ENCODE results near the gene TLE3. TPM values are rescaled to one million over a fixed set of nuclear protein-coding genes. Genes with fewer than 3 reads are reported as not detected.

Gene TLE3
- total and polyA plus RNA-seq, 2 of the 13 experiments (the other 11 are each of a cell fraction or from before 2014, with no cell fraction given), result 11.9 to 13.8 TPM

- DNase-seq (ENCODE audit: low spot score), result no peak
- no peaks in the 10 kb centered on the region for H3K4me1 ChIP-seq (ENCODE audit: insufficient read depth, low read length)
- BruUV-seq (replicated peaks), result no TSS peak
- no peaks in the 10 kb centered on the region for H3K79me2 ChIP-seq (ENCODE audit: insufficient read depth, low read length)
- no peak overlapping the region for H3K4me2 ChIP-seq (ENCODE audit: low read depth, low read length)
- H3K36me3 ChIP-seq (replicated peaks in 1 of 2; ENCODE audit: control insufficient read depth in 1 of 2, insufficient read depth in 2 of 2, low read length in 2 of 2), result peaks cover 56 to 83% of the 10 kb centered on the region in 2 experiments
- in situ Hi-C loops (cut with HindIII; ENCODE audit: extremely low pct_ligation_motif_present, low pct_unique_long_range_greater_than_20kb), result no loop called here
- intact Hi-C loops (cut with micrococcal nuclease; ENCODE audit: unreplicated experiment), result no loop called here
- no peaks in the 10 kb centered on the region for H3K9me3 ChIP-seq (ENCODE audit: low read length)
- H3K27ac ChIP-seq (ENCODE audit: extremely low read length, insufficient read depth, low read length), result no peak overlapping the region
- no peak overlapping the region for H3K9ac ChIP-seq (ENCODE audit: insufficient read depth, low read depth, low read length)
- WGBS (ENCODE audit: low lambda C conversion rate), result 97% methylated on average over 17 of the region's 18 CpGs
- H3K27me3 ChIP-seq (ENCODE audit: control insufficient read depth in 1 of 2, insufficient read depth in 2 of 2, low read length in 2 of 2), result no peaks in the 10 kb centered on the region
- TF ChIP-seq FOSL1 (CRISPR knock-in tag; IDR thresholded peaks at IDR 0.05; ENCODE audit: borderline replicate concordance) (no peak), ZNF768 (CRISPR knock-in tag; IDR thresholded peaks at IDR 0.05) (peak; percentile 86), AGO2 (optimal IDR thresholded peaks at IDR 0.05; ENCODE audit: low read depth, low read length) (peak; percentile 23)
- ATAC-seq, result no peak
- H4K20me1 ChIP-seq (ENCODE audit: insufficient read depth, low read length), result no peaks in the 10 kb centered on the region; the same call in 1 of the 2 replicates
- H2AFZ ChIP-seq (ENCODE audit: low read length), result no peak overlapping the region
- CTCF ChIA-PET (ENCODE audit: low intra/inter-chr PET ratio, low total read pairs), result no interaction called here
- FAIRE-seq, result no peak
- no peak overlapping the region for H3K4me3 ChIP-seq (replicated peaks in 1 of 3; ENCODE audit: insufficient read depth in 1 of 3, low read depth in 2 of 3, low read length in 3 of 3)
- POLR2A ChIA-PET, result no interaction called here
Observed at GRCh38 chr15:70054884-70055387, 42.8 kb downstream of the TLE3 start.

DNA sequence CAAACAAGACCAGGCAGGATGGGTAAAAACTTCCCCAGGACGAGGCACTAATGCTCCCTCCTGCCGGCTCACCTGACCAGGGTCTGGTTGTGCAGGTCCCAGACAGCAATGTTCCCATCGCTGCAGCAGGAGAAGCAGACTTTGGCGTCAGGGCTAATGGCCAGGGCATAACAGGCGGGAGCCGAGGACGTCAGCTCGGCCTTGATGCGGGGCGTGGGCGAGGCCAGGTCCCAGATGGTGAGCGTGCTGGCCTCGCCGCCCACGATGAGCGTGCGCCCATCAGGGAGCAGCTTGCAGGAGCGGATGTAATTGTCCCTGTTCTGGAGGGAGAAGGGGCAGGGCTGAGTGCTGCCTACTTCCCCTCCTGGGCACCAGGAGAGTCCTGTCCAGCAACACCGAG lies 43.4 kb downstream of the TLE3 start:
- no peak for FAIRE-seq
- no peaks in the 10 kb centered on the region for H3K4me1 ChIP-seq (ENCODE audit: insufficient read depth, low read length)

More for the DNA sequence above, 43.4 kb downstream of the TLE3 start:
- no peak overlapping the region for H2AFZ ChIP-seq (ENCODE audit: low read length)
- TF ChIP-seq ZNF350 (CRISPR knock-in tag; IDR thresholded peaks at IDR 0.05; ENCODE audit: borderline replicate concordance, low read depth), result no peak
- TF ChIP-seq, protein P1, sequence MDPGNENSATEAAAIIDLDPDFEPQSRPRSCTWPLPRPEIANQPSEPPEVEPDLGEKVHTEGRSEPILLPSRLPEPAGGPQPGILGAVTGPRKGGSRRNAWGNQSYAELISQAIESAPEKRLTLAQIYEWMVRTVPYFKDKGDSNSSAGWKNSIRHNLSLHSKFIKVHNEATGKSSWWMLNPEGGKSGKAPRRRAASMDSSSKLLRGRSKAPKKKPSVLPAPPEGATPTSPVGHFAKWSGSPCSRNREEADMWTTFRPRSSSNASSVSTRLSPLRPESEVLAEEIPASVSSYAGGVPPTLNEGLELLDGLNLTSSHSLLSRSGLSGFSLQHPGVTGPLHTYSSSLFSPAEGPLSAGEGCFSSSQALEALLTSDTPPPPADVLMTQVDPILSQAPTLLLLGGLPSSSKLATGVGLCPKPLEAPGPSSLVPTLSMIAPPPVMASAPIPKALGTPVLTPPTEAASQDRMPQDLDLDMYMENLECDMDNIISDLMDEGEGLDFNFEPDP (CRISPR knock-in tag; conservative IDR thresholded peaks at IDR 0.05), result no peak
- TF ChIP-seq, protein P2, sequence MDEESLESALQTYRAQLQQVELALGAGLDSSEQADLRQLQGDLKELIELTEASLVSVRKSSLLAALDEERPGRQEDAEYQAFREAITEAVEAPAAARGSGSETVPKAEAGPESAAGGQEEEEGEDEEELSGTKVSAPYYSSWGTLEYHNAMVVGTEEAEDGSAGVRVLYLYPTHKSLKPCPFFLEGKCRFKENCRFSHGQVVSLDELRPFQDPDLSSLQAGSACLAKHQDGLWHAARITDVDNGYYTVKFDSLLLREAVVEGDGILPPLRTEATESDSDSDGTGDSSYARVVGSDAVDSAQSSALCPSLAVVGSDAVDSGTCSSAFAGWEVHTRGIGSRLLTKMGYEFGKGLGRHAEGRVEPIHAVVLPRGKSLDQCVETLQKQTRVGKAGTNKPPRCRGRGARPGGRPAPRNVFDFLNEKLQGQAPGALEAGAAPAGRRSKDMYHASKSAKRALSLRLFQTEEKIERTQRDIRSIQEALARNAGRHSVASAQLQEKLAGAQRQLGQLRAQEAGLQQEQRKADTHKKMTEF (CRISPR knock-in tag; IDR thresholded peaks at IDR 0.05), result no peak
- no peak for TF ChIP-seq ZNF672 (CRISPR knock-in tag; IDR thresholded peaks at IDR 0.05)
- no peak for TF ChIP-seq AKAP8 (CRISPR knock-in tag; IDR thresholded peaks at IDR 0.05)
- ATAC-seq (no peak), DNase-seq (ENCODE audit: low spot score) (no peak)
- no peak overlapping the region for H3K27ac ChIP-seq (ENCODE audit: extremely low read length, insufficient read depth, low read length)
- H3K9ac ChIP-seq (ENCODE audit: insufficient read depth, low read depth, low read length), result no peak overlapping the region
- H3K4me3 ChIP-seq (replicated peaks in 1 of 3; ENCODE audit: insufficient read depth in 1 of 3, low read depth in 2 of 3, low read length in 3 of 3), result no peak overlapping the region
- peaks cover 50 to 83% of the 10 kb centered on the region in 2 experiments; a peak in 4 of 5 replicates for H3K36me3 ChIP-seq (replicated peaks in 1 of 2; ENCODE audit: control insufficient read depth in 1 of 2, insufficient read depth in 2 of 2, low read length in 2 of 2)
- WGBS (ENCODE audit: low lambda C conversion rate), result 97% methylated on average over 18 of the region's 19 CpGs
- no peaks in the 10 kb centered on the region for H3K79me2 ChIP-seq (ENCODE audit: insufficient read depth, low read length)
- no peak overlapping the region for H3K4me2 ChIP-seq (ENCODE audit: low read depth, low read length)
- in situ Hi-C loops (cut with HindIII; ENCODE audit: extremely low pct_ligation_motif_present, low pct_unique_long_range_greater_than_20kb), result no loop called here
- intact Hi-C loops (cut with micrococcal nuclease; ENCODE audit: unreplicated experiment), result no loop called here
- ChIA-PET POLR2A (no interaction called here), CTCF (ENCODE audit: low intra/inter-chr PET ratio, low total read pairs) (no interaction called here)
- no peaks in the 10 kb centered on the region; the same call in 1 of the 2 replicates for H4K20me1 ChIP-seq (ENCODE audit: insufficient read depth, low read length)
- H3K9me3 ChIP-seq (ENCODE audit: low read length), result no peaks in the 10 kb centered on the region
- no TSS peak for BruUV-seq (replicated peaks)
- H3K27me3 ChIP-seq (ENCODE audit: control insufficient read depth in 1 of 2, insufficient read depth in 2 of 2, low read length in 2 of 2), result no peaks in the 10 kb centered on the region
